Endothelial cell of umbilical vein (primary cell): Measurements from ENCODE around the gene AJM1. TPM values are rescaled to one million over a fixed set of nuclear protein-coding genes. Genes with fewer than 3 reads are reported as not detected.
"Not testable (repeated sequence)": the region's sequence is repeated elsewhere in the genome, so short reads cannot be mapped to it uniquely, and the experiment has no call there.

ENCODE experiments used
- BruUV-seq: library from RNA; stranded (reverse); fragments of 400-500 nt; replicated peaks from 2 replicates; lab custom pipeline; 2021; lab: Mats Ljungman, UMichigan
- CTCF ChIA-PET: fragments of 300-600, 350-600 bp; sonication (Branson Sonifier 250); formaldehyde crosslinking; loops from one replicate; lab custom pipeline; 2021; ENCODE audit warnings: antibody characterized with exemption, inconsistent platforms; lab: Charles Lee
- POLR2A ChIA-PET: fragments of 300-600, 350-600 bp; sonication (Branson Sonifier 250); formaldehyde crosslinking; loops from one replicate; lab custom pipeline; 2021; ENCODE audit warnings: antibody characterized with exemption, inconsistent platforms; lab: Charles Lee
- DNase-seq: peaks from one replicate; pipeline ENCODE4 v3.0.0-alpha.2; 2011; ENCODE audit warnings: low read depth, low spot score
- FAIRE-seq: peaks from 2 replicates; lab custom pipeline; 2011; peaks lifted over from hg19 to GRCh38; lab: Jason Lieb, UNC
- H2AFZ ChIP-seq: 2 replicates; pipeline ENCODE4 v1.6.0; 2012; ENCODE audit warnings: low read depth, low read length, control low read depth, inconsistent platforms
- H3K27ac ChIP-seq: 2 replicates; pipeline ENCODE4 v1.5.1; 2011; ENCODE audit warnings: low read depth, mild to moderate bottlenecking, control low read depth, low read length, moderate library complexity; ENCODE audit not compliant: insufficient read depth
- H3K27me3 ChIP-seq, 2 experiments: 2 replicates each; pipeline versions ENCODE4 v1.6.0 to v1.6.1; 2011; ENCODE audit warnings: low read length in 2 of 2, mixed read lengths in 1 of 2; ENCODE audit not compliant: control insufficient read depth in 2 of 2, insufficient read depth in 2 of 2
- H3K36me3 ChIP-seq, 2 experiments: 2 replicates in 1 of 2; 3 replicates in 1 of 2; pipeline ENCODE4 v1.5.1; 2011; ENCODE audit warnings: low read length in 2 of 2, mild to moderate bottlenecking in 1 of 2, moderate library complexity in 1 of 2; ENCODE audit not compliant: control insufficient read depth in 2 of 2, insufficient read depth in 2 of 2; ENCODE audit errors: extremely low read depth in 1 of 2
- H3K4me1 ChIP-seq: 3 replicates; pipeline ENCODE4 v1.5.1; 2011; ENCODE audit warnings: mild to moderate bottlenecking, low read length; ENCODE audit not compliant: control insufficient read depth, insufficient read depth; ENCODE audit errors: extremely low read depth
- H3K4me2 ChIP-seq: 2 replicates; pipeline ENCODE4 v1.6.1; 2011; ENCODE audit warnings: low read length, control low read depth, mixed read lengths; ENCODE audit not compliant: insufficient read depth
- H3K4me3 ChIP-seq, 3 experiments: fragments of 200-600 bp in 1 of 3; sonication (generic), shearing (Covaris generic) in 1 of 3; replicated peaks in 1 of 3; 2 replicates each; pipeline ENCODE4 v1.5.1; 2011 to 2016; ENCODE audit warnings: control low read depth in 3 of 3, low read length in 3 of 3, mild to moderate bottlenecking in 2 of 3, inconsistent platforms in 1 of 3, low read depth in 1 of 3, moderate library complexity in 1 of 3; ENCODE audit not compliant: insufficient read depth in 1 of 3
- H3K79me2 ChIP-seq: 2 replicates; pipeline ENCODE4 v1.6.0; 2012; ENCODE audit warnings: low read length, inconsistent platforms; ENCODE audit not compliant: control insufficient read depth, insufficient read depth
- H3K9ac ChIP-seq: replicated peaks from 2 replicates; pipeline ENCODE3; 2011; ENCODE audit warnings: low read length, control low read depth; ENCODE audit not compliant: insufficient read depth; ENCODE audit errors: extremely low read depth
- H3K9me1 ChIP-seq: replicated peaks from 3 replicates; pipeline ENCODE4 v1.6.0; 2011; ENCODE audit warnings: mild to moderate bottlenecking, low read length; ENCODE audit not compliant: control insufficient read depth, insufficient read depth; ENCODE audit errors: extremely low read depth
- H3K9me3 ChIP-seq: replicated peaks from 2 replicates; pipeline ENCODE4 v1.5.1; 2012; ENCODE audit warnings: low read length, inconsistent platforms; ENCODE audit not compliant: control insufficient read depth, insufficient read depth
- H4K20me1 ChIP-seq: replicated peaks from 2 replicates; pipeline ENCODE3; 2011; ENCODE audit warnings: mild to moderate bottlenecking, low read length; ENCODE audit not compliant: control insufficient read depth, insufficient read depth; ENCODE audit errors: extremely low read depth
- dilution Hi-C: fragments of 300-500 bp; cut with MboI; formaldehyde crosslinking; loops from one replicate; pipeline ENCODE4 v1.15.0; 2019; ENCODE audit warnings: low sequenced_read_pairs; ENCODE audit not compliant: extremely low pct_ligation_motif_present
- intact Hi-C: fragments of 100-400 bp; cut with micrococcal nuclease; formaldehyde crosslinking; loops from one replicate; pipeline ENCODE4 v1.10.0; 2022
- polyA plus RNA-seq, 4 experiments: library from polyadenylated mRNA; depleted of rRNA in 3 of 4; stranded (reverse) in 3 of 4; unstranded in 1 of 4; fragments of >200 nt; gene quantifications; 2 replicates each; pipeline versions ENCODE4 v1.2.1 to v1.2.3, GENCODE V29; 2011 to 2012; ENCODE audit warnings: missing spikeins in 1 of 4
- total RNA-seq: library from RNA; stranded (reverse); gene quantifications from 2 replicates; pipeline ENCODE4 v1.2.3, GENCODE V29; 2021
- TF ChIP-seq, protein P1 (sequence below), 2 donors: IDR thresholded peaks; 1 replicate in 1 of 2; 2 replicates in 1 of 2; pipeline ENCODE4 v1.5.1; 2011; ENCODE audit warnings: low read length in 2 of 2, mild to moderate bottlenecking in 2 of 2, moderate library complexity in 2 of 2, control low read depth in 1 of 2, inconsistent platforms in 1 of 2, low read depth in 1 of 2; ENCODE audit not compliant: insufficient read depth in 1 of 2; ENCODE audit errors: extremely low read depth in 1 of 2

AJM1 gene
- total and polyA plus RNA-seq, 2 donors (not counting 3 experiments of a cell fraction or from before 2014, with no cell fraction given) = 0.30 to 1.3 TPM

GRCh38 chr9:136843159-136843800 is 1.0 kb downstream of the AJM1 start:
- CTCF ChIA-PET = interaction anchor here (1.2 to 2.8 kb wide), 7 partner anchors 10 to 192 kb away, joined by 3 to 18 read pairs (median 10); partner anchors contain the start of genes FBXW5 and PAXX
- BruUV-seq, dilution Hi-C loops, H3K4me2 ChIP-seq, H3K4me3 ChIP-seq, H3K79me2 ChIP-seq, DNase-seq, H3K27ac ChIP-seq, H3K4me1 ChIP-seq, H4K20me1 ChIP-seq, H3K9me3 ChIP-seq, H3K9ac ChIP-seq, H3K9me1 ChIP-seq, H2AFZ ChIP-seq, FAIRE-seq, POLR2A ChIA-PET: not testable (repeated sequence)
- intact Hi-C loops = loop anchor here (2.0 to 5.0 kb wide), 3 partner anchors 36 to 192 kb away; partner anchors contain the start of genes CLIC3 and RABL6
- H3K27me3 ChIP-seq = peaks cover 10 to 28% of the 10 kb centered on the region in 2 experiments
- peaks cover 0 to 13% of the 10 kb centered on the region in 2 experiments for H3K36me3 ChIP-seq

DNA sequence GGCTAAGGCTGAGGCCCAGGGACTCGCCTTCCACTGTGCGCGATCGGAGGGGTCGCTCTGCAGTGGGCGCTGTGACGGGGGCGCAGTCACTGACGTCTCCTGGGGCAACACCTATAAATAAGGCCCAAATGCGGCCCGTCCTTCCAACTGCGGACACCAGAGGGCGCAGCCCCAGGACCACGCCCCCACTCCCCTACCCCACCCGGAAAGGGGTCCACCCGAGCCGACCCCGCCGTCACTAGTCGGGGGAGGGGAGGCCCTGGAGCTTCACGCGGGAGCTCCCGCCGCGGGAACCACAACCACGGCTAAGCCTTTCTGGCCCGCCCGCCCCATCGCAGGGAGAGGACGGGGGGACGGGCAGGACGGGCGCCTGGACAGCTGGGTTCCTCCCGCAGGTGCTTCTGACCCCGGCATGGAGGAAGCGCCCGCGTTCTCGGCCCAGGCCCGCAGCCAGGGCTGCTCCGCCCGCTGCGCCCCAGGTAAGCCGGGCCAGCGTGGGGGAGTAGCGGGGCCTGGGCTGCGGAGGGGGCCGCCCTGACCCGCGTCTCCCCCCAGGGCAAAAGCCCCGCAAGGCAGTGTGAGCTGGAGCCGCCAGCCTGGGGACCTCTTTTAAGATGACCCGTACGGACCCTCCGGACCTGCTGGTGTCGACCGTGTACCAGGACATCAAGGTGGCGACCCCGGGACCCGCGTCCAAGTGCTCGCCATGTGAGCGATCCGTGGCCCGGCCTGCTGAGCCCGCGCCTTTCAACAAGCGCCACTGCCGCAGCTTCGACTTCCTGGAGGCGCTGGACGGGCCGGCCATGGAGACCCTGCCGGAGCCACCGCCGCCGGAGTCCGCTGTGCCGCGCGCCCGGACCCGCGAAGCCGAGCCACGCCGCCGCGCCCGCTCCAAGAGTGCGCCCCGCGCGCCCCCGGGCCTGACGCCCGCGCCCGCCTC is 1.8 kb downstream of the AJM1 start:
- H3K9ac ChIP-seq, H3K9me3 ChIP-seq, H4K20me1 ChIP-seq, H2AFZ ChIP-seq, H3K4me2 ChIP-seq, POLR2A ChIA-PET, FAIRE-seq, H3K4me1 ChIP-seq, dilution Hi-C loops, BruUV-seq, H3K79me2 ChIP-seq, DNase-seq, H3K9me1 ChIP-seq, H3K27ac ChIP-seq, H3K36me3 ChIP-seq, H3K4me3 ChIP-seq: not testable (repeated sequence)
- intact Hi-C loops = loop anchor here (2.0 to 5.0 kb wide), 3 partner anchors 37 to 191 kb away; partner anchors contain the start of genes CLIC3 and RABL6
- CTCF ChIA-PET = interaction anchor here (1.2 to 2.8 kb wide), 4 partner anchors 104 to 191 kb away, joined by 3 to 18 read pairs (median 7); no protein-coding TSS in a partner anchor
- TF ChIP-seq, protein P1, sequence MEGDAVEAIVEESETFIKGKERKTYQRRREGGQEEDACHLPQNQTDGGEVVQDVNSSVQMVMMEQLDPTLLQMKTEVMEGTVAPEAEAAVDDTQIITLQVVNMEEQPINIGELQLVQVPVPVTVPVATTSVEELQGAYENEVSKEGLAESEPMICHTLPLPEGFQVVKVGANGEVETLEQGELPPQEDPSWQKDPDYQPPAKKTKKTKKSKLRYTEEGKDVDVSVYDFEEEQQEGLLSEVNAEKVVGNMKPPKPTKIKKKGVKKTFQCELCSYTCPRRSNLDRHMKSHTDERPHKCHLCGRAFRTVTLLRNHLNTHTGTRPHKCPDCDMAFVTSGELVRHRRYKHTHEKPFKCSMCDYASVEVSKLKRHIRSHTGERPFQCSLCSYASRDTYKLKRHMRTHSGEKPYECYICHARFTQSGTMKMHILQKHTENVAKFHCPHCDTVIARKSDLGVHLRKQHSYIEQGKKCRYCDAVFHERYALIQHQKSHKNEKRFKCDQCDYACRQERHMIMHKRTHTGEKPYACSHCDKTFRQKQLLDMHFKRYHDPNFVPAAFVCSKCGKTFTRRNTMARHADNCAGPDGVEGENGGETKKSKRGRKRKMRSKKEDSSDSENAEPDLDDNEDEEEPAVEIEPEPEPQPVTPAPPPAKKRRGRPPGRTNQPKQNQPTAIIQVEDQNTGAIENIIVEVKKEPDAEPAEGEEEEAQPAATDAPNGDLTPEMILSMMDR (IDR thresholded peaks at IDR 0.05; ENCODE audit: extremely low read depth in 1 of 2, insufficient read depth in 1 of 2, low read depth in 1 of 2, low read length in 2 of 2) = peak; percentile 22 to 43
- peaks cover 10 to 28% of the 10 kb centered on the region in 2 experiments for H3K27me3 ChIP-seq
